Left cardiac atrium (tissue), 4 donors: ENCODE measurements around the gene MOSPD2. TPM values are rescaled to one million over a fixed set of nuclear protein-coding genes. Genes with fewer than 3 reads are reported as not detected.

Experiments
- ATAC-seq, 2 donors: fragments of 200-7000 bp; cut with Tn5 transposase; one replicate each; pipeline ENCODE4 v1.9.1; 2020; ENCODE audit warnings: mild to moderate bottlenecking in 2 of 2, moderate library complexity in 2 of 2
- DNase-seq: peaks from one replicate; pipeline ENCODE4 v3.0.0-alpha.2; 2020
- intact Hi-C, 2 donors: fragments of 100-400 bp; cut with DNase I; formaldehyde crosslinking; loops; one replicate each; pipeline versions ENCODE4 v1.14.1 to v1.15.1; 2022 to 2023
- total RNA-seq, 2 donors: library from RNA; stranded (reverse); fragmentation: NEBNext Ultra II Directional; extraction: Animal tissue kit (Norgen Biotek cat#: 25700); gene quantifications; one replicate each; pipeline ENCODE4 v1.2.1, GENCODE V29; 2021
- donor health status: DM: no; HTN: yes; CAD: no.
- donor health status: DM: no; HTN: yes; CAD: no; lungs with severe emphysema.
- donor health status: DM: yes; HTN: yes; CAD: no.
- donor health status: Dilated cardiomyopathy.

MOSPD2 gene
- total RNA-seq, 2 donors from 2014 or later, result 6.9 to 9.0 TPM

DNA sequence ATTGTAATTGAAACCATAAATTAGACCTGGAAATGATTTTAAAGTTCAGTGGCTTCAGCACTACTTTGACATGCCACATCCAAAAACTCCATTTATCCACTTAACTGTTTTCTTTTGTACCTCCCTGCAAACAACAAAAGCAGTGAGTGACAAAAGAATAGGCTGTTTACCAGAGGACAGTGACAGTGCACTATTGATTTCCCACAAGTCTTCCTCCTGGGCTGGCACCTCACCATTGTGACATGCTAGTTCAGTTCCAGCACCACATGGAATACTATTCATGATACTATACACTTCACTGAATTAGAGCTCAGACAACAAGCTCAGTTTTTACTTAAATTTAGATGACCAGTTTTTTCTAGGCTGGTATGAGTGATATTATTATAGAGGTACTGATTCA is 29.3 kb downstream of the MOSPD2 start:
- ATAC-seq (no peak), DNase-seq (no peak)
- intact Hi-C loops, result no loop called here

DNA sequence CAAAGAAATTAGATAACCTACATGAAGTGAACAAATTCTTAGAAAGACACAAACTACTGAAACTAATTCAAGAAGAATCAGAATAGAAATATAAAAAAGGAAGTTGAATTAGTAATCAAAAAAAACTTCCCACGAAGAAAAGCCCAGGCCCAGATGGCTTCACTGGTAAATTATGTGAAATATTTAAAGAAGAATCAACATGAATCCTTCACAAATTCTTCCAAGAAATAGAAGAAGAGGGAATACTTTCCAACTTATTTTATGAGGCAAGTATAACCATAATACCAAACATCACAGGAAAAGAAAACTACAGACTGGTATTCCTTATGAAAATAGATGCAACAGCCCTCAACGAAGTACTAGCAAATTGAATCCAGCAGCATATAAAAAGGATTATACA is 30.7 kb downstream of the MOSPD2 start:
- ATAC-seq, result no peak
- DNase-seq, result no peak
- intact Hi-C loops, result no loop called here

DNA sequence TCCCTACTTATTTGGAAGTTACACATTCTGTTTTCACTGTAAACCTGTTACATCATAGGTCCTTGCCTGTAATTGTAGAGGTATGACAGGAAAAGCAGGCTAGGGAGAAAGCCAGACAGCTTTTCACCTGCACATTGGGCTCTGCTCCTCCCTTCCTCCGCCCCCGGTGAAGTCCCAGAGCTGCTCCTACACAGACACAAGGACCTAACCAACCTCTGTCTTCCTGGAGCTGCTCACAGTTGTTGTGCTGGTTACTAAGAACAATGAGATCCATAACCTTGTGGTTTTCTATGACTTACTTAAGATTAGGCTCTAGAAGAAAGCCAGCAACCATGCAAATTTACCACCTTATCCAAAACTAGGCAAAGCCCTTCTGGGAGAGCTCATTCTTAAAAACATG is 40.0 kb downstream of the MOSPD2 start:
- no peak for DNase-seq
- intact Hi-C loops, result no loop called here
- ATAC-seq, result no peak

DNA sequence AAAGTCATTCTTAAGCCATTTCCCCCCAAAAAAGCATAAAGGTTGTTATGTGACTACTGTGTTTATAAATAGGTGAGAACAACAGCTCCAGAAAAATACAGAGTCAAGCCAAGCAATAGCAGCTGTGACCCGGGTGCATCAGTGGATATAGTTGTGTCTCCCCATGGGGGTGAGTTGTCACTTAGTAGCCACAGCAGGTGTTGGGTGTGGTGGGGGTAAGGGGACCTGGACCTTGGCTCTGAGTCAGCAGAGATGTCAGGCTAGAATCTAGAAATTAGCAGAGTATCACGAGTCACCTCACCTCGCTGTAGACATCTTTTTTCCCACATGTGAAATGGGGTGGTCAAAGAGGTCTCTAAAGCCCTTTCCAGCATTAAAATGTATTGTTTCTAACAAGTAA is 42.4 kb downstream of the MOSPD2 start:
- no peak for ATAC-seq
- DNase-seq, result no peak
- intact Hi-C loops, result no loop called here

DNA sequence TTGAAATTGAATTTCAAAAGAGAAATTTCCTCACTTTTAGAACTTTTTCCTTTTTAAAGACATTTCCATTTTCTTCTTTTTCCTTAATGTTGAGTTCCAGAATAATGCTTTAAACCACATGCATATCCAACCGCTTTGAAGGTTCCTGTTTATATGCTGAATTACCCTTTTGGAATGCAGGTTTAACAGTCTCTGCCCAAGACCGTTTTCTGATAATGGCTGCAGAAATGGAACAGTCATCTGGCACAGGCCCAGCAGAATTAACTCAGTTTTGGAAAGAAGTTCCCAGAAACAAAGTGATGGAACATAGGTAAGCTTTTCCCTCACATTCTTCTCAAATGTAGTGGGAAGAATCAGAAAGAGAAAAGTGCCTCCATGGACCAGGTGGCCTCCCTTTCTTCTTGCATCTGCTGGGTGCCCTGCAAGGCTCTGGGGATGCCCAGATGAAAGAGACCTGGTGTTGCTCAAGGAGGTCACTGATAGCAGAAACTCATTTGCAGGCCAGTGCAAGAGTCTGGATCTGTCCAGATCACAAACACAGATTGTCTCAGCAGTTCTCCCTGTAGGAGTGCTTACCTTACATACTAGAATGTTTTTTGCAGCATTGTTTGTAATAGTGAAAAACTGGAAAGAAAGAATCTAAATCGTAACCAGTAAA is 42.9 kb downstream of the MOSPD2 start:
- ATAC-seq (no peak), DNase-seq (no peak)
- intact Hi-C loops, result no loop called here

DNA sequence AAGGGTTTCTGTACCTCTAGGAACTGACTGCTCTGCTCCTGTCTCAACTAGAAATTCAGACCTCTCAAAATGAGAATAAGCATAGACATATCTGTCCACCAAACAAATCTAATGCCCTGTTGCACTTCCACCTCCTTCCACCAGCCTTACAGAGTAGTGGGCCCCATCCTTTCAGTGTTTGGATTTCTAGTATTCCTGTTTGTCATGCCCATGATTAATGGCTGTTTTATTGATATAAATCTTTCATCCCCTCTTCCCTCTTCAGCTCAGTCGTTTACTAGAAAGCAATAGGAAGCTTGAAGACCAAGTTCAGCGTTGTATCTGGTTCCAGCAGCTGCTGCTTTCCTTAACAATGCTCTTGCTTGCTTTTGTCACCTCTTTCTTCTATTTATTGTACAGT is 46.2 kb downstream of the MOSPD2 start:
- intact Hi-C loops, result no loop called here
- DNase-seq, result no peak
- ATAC-seq, result no peak

DNA sequence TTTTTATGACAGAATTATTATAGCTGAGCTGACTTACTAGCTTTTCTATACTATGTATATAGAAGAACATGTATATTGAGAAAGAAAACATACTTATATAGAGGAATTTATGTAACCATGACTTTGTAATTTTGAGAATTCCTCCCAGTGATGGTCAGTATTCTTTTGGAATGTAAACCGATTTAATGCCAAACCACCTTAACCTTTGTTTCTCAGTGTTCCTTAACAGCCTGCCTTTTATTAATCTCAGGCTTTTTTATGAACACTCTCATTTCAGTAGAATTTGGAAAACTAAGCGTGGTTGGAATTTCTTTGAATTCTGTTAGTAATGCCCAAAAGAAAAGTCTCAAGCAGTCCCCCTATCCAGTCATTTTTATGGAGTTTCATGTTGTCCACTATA is 47.0 kb downstream of the MOSPD2 start:
- intact Hi-C loops, result no loop called here
- ATAC-seq, result no peak

DNA sequence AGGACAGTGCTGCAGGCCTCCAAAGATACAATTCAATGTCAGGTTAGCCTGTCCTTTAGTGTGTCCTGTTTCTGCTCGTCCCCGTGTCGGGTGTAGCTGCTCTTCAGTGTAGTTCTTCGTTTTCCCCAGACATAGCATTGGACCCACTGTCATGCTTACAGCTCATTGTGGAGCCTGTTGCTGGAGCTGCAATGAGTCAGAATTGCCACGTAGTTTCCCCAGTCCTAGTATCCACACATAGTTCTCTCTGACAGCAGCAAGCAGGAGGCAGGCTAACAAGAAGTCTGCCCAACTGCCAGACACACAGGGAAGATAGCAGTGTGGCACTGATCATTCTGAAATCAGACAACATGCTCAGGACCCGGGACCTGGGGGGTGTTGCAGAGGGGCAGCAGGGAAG is 49.2 kb downstream of the MOSPD2 start:
- DNase-seq (no peak), ATAC-seq (peak in 1 of 2 donors; percentile 38)
- intact Hi-C loops, result no loop called here

More for the DNA sequence above, 47.0 kb downstream of the MOSPD2 start:
- no peak for DNase-seq

DNA sequence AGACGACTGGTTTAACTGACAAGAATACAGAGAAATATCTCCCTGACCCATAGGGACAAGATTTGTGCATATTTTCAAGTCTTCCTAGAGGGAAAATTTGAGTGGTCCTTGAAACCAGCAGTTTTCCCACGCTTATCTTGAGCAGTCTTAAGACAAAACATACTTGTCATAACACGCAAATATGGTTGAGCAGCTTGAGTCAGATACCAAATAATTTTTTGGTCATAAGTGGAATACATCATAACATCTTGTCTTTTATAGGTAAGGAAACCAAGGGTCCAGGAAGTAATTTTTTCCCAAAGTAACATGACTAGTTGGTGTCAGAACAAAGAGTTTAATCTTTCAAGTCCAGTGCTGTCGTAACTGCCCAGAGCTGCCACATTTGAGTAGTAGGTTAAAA is 50.5 kb downstream of the MOSPD2 start:
- intact Hi-C loops, result no loop called here
- no peak for ATAC-seq
- no peak for DNase-seq

DNA sequence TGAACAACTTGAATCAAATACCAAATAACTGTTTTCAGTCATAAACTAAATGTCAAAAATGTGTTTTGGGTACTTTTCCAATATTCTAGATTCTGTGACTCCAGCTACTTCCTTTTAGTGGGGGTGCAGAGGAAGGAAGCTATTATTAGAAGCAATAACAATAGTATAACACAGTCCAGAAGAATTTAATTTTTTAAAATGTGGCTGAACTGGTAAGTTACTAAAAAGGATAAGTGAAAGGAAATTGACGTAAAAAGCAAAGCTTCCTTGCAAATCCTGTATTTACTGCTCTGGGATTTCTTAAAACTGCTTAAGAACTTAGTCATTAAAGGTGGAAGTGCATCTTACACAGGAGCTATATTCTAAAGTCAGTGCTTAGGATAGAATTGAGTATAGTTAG is 53.2 kb downstream of the MOSPD2 start:
- intact Hi-C loops, result no loop called here
- ATAC-seq (no peak), DNase-seq (no peak)

DNA sequence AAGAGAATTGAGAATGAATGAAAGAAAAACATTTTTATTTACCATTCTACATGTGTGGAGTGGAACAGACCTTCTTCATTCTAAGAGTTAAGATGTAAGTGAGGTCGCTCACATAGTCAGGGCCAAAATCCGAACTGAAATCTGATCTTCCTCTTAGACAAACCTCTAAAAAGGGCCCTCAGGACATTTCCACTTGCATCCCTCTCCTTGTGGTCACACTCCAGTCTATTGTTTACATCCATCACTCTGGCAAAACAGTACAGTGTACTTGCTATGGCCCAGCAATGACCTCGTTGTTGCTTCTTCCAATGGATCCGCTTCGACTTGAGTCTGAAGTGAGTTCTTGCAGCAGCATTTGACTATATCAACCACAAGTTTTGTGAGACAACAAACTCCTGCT is 54.2 kb downstream of the MOSPD2 start:
- DNase-seq (no peak), ATAC-seq (no peak)
- intact Hi-C loops, result no loop called here

DNA sequence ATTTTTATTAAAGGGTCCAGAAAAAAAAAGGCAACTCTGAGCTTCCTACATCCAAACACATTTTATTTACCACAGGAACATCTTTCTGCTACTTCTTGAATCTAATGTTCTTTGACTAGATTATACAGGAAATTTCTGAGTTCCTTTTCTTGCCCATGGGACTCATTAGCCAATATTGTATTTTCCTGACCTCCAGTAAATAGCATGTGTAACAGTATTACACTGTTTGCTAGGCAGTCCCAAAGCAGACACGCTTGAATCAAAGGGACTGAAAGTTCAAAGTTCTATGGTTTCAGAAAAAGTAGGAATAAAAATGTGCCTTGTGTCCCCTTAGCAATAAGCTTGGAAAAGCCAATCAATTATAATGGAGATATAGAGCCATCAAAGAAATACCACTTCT is 57.4 kb downstream of the MOSPD2 start:
- ATAC-seq (no peak), DNase-seq (no peak)
- intact Hi-C loops, result no loop called here

DNA sequence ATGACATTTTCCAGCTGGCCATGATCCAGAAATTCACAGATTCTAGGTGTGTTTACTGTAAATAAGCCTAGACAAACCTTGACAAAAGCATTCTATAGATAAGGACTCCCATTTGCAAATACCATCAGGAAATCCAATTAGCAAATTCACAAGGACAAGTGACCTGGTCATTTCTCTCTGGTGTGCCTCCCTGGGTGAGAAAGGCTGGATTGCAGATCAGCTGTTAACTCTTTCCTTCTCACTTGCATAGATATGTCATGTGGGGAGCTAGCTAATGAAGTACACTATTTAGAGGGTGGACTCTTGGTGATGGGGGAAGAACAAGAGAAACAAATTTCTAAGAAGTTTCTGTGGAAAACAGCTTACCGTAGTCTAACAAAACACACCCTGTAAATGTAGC is 58.9 kb downstream of the MOSPD2 start:
- ATAC-seq, result no peak

DNA sequence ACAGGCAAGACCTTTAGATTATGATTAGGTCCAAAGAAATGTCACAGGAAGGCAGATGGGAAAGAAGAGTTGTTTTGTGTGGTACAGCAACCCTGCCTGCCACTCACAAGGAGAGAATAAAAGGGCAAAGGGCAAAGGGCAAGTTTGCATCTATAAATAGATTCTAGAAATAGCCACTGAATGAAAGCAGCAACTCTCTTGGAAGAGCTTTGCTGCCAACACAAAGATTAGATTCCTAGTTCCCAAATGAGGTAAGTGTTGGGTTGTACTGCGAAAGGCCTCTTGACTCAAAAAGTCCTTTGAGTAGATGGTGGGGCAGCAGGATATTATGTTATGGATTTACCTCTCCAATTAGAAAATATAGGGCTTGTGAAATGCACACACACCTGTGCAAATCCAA is 61.2 kb downstream of the MOSPD2 start:
- intact Hi-C loops, result no loop called here
- peak; percentile 31 to 73 for ATAC-seq
- no peak for DNase-seq

More for the DNA sequence above, 58.9 kb downstream of the MOSPD2 start:
- intact Hi-C loops, result no loop called here
- no peak for DNase-seq

DNA sequence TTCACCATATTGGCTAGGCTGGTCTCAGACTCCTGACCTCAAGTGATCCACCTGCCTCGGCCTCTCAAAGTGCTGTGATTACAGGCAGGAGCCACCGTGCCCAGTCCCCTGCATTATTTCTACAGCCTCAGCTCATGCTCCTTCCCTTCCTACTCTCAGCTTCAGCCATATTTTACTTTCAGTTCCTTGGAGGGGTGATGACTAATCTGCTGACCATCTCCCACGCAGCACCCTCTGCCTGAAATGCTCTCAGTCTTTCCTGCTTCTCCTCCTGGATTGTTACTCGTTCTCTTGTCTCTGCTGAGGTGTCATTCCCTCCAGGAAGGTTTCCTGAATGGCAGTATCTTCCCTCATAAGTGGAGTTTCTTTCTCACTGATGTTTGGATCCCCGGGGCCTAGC is 63.3 kb downstream of the MOSPD2 start:
- DNase-seq (no peak), ATAC-seq (peak in 1 of 2 donors; percentile 60)
- intact Hi-C loops, result no loop called here

DNA sequence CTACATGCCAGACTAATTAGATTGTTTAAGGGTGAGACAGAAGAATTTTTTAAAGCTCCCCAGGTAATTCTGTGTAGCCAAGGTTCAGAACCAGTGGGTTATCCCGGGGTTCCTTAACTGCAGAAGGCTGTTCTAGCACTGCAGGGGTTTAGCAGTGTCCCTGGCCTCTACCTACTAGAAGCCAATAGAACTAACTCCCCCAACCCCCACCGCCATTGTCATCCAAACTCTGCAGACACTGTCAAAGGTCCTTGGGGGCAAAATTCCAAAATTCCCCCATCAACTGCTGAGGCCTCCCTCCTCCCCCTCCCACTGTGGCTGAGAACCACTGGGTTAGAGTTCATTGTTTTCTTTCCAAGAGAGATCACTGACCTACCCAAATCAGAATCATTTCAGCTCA is 66.4 kb downstream of the MOSPD2 start:
- intact Hi-C loops, result no loop called here
- ATAC-seq (no peak), DNase-seq (no peak)

DNA sequence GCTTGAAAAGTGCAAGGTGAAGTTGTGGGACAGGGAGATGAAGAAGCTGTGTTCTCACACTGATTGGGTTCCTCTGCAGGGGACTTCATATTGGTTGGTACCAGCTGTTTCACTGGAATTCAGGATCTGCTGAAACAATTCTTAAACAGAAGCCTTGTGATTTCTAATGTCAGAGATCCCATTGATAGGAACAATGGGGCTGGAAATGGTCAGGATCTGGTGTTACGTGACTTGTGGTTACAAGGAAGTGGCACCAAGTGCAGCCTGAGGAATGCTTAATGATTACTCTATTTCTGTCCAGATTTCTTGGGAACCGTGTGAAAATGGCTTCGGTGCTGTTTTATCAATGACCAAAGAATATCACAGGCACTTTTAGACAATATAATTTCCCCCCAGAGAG is 68.1 kb downstream of the MOSPD2 start:
- no peak for DNase-seq
- no peak for ATAC-seq

DNA sequence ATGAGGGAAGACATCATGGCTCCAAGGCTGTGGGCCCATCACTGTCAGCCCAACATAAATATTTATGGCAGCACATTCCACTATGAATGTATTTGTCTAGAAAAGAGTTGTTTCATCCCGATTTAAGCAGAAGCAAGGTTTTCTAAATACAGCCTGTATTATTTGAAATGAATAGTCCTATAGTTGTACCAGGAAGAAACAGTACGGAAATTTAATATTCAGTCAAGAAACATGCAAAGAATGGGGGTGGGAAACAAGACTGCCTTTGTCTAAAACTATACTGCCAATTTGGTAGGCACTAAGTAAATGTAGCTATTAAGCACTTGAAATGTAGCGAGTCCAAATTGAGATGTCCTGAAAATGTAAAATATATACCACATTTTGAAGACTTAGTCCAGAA is 69.1 kb downstream of the MOSPD2 start:
- intact Hi-C loops, result no loop called here
- DNase-seq (no peak), ATAC-seq (no peak)

More for the DNA sequence above, 68.1 kb downstream of the MOSPD2 start:
- intact Hi-C loops, result no loop called here

DNA sequence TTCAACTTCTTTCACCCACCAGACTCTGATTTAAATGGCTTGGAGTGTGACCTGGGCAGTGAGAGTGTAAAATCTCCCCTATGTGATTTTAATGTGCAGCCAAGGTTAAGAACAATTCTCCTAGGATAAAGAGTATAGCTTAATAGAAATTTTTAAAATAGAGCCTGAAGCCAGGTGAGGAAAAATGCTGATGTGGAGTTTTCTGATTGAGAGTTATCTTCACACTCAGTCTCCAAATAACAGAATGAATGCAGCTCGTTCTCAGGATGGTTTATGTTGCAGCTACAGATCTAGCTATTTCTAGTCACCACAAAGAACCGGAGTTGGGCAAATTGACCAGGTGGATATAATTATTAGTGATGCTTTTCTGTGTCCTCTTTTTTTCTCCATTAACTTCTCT is 70.7 kb downstream of the MOSPD2 start:
- intact Hi-C loops, result no loop called here
- no peak for DNase-seq
- no peak for ATAC-seq

DNA sequence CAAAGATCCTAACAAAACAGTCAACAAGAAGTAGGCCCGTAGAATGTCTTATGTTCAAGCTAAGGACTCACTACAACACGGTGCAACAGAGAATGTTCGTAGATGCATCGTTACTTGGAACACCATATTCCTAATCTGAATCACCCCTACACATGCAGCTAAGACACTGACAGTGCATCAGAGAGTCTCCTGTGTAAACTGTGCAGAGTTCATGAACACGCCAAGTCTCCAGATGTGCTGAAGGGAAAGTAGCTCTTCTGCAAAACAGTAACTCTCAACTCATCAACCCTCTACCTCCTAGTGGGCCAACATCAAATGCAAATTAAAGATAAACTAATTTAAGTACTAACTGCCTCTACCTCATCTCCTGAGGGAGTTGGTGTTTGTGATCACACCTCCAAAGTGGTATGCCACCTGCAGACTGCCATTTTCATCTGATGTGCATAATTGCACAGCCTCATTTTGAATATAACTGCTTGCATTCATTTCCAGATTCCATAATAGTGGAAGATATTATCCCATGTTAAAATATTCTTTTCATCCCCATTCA is 73.5 kb downstream of the MOSPD2 start:
- no peak for ATAC-seq
- no peak for DNase-seq
- intact Hi-C loops, result no loop called here

DNA sequence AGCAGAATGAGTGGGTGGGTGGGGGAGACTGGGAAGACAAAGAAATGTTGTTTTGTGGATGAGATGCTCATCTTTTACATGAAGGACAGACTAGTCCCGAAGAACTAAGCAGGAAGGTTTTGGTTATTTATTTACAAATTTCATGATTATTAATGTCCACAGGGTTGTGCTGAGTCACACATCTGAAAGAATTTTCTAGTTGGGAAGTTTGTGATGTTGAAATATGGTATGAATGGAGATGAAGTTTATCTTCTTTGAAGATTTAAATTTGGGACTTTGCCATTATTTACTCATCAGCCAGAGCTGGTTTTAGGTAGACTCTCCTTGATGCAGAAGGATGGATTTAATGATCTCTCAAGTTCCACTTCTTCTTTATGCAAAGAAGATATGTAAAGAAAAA is 75.5 kb downstream of the MOSPD2 start:
- intact Hi-C loops, result no loop called here
- ATAC-seq (no peak), DNase-seq (no peak)
